NOMO-1 (cell line): ENCODE results near the gene NUP62CL.

Source experiments
- DNase-seq, 2 experiments: peaks; one replicate each; lab custom pipeline; 2025; ENCODE audit not compliant: unreplicated experiment in 2 of 2; lab: John Stamatoyannopoulos, UW

Gene NUP62CL

DNA sequence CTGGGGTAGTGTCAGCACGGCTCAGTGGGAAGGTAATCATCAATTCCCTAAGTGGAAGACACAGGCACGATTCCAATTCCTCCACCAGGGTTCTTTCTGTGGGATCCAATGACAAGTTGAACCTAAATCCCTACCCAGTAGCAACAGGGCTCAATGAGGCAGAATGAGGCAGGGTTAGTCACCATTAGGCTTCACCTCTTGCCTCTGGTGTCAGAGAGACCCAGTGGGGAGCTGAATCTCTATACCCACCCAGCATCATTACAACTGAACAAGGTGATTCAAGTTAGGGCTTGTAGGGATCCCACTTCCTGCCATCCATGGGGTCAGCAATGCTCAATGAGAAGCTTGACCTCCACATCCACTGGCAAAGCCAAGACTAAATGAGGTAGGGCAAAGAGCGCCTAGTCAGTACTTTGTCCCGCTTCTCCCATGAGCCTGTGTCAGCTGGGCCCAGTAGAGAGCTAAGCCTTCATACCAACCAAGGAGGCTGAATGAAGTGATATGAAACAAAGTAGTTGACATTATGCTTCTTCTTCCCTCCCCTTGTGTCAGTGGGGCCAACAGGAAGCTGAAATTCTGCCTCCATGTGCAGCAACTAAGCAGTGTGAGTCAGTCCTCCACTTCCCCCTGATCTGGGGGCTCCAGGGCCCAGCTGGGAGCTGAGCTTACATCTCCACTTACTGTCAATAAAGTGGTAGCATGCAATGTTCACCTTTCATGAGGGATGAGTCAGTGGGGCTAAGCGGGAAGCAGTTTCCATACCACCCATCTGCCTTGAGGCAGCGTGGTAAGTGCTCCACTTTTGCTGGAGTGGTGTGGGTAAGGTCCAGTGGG lies 51.2 kb downstream of the NUP62CL start:
- no peak for DNase-seq

DNA sequence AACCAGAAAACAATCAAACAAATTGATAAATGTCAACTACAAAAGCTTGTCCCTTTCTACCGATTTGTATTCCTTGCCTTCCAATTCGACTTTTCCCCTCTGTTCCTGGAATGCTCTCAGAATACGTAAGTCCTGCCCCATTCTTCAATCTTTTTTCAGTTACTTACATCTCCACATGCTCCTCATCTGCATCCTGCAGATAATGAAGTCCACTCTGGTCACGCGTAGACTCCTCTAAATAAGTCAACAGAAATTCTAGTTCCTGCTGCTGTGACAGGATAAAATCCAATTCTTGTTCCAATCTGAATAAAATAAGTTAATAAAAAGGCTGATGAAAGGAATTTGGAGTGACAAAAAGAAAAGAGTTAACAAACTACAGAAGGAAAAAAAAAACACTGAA lies 53.2 kb downstream of the NUP62CL start:
- no peak for DNase-seq

DNA sequence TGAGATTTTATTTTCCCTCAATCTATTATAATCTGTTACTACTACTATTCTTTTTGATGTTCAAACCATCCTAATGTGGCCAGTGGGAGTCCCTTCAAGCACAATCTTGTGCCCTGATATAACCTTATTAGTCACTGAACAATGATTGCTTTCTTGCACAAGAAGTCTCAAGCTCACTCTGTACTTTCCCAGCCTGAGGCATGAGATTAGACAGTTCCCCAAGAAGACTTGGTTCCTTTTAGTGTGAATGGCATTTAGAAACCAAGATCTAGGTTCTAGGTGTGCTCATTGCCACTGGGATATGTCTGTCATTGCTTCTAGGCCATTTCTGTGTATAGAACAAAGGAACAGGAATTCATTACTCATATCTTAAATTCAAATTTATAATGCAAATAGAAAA lies 59.6 kb downstream of the NUP62CL start:
- DNase-seq = no peak

DNA sequence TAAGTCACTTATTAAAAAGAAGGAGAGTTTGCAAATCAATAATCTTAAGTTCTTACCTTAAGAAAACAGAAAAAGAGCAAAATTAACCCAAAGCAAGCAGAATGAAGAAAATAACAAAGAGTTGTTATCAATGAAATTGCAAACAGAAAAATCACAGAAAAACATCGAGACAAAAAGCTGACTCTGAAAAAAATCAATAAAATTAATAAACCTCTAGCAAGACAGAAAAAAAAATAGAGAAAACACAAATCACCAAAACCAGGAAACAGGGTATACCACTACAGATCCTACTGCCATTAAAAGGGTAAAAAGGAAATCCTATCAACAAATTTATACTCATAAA lies 70.3 kb downstream of the NUP62CL start:
- DNase-seq = no peak

DNA sequence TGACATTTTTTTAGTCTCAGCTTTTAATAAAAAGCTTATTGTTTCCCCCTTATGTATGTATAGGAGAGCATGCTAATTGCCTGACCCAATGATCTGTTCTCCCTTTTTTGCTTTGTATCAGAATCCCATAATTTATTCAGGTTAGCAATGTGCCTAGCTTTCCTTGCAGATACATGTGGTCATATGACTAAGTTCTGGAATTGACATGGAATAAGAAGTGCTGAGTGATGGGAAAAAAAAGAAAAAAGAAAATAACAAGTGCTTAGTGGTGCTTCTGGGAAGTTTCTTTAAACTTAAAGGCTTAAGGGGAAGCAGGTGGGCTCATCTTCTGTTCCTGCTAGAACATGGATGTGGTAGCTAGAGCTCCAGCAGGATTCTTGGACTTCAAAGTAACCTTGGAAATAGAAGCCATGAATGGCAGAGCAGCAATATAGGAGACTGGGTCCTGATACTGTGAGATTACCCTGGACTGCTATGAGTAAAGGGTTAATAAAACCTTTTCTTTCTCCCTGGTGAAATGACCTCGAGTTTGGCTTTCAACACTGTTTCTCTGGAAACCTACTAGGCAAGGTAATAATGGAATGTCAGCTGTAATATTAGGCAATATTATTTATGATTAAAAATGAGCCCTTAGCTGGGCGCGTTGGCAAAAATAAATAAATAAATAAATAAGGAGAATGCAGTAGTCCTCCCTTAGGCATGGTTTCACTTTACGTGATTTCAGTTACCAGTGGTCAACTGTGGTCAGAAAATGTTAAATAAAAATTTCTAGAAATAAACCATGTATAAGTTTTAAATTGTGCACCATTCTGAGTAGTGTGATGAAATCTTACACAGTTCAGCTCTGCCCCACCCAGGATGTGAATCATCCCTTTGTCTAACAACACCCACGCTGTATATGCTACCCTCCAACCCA lies 70.9 kb downstream of the NUP62CL start:
- DNase-seq = no peak

DNA sequence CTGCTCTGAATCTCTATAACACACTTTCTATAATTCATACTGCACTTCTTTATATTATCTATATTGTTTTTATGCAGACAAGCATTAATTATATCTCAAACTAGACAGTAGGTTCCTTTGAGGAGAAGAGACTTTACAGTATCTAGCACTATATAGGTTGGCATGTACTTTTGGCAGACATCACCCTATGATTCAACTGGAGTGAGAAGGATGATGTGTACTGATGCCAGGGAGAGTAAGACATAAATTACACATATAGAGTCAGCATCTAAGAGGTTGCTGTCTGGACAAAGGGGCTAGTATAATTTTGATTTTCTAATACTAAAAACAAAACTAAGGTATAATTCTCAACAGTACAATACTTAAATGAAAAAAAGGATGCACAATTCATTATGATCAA lies 82.5 kb downstream of the NUP62CL start:
- no peak for DNase-seq

DNA sequence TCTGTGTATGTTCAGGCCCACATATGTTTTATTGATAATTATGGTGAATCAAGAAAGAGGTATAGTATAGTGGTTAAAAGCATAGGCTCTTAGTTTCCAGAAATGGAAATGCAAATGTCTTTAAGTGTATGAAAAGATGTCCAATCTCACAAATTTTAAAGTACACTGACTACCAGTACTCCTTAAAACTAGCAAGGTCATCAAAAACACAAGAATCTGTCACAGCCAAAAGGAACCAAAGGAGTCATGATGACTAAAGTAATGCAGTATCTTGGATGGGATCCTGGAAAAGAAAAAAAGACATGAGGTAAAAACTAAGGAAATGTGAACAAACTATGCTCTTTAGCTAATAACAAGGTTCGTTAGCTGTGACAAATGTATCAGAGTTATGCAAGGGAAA lies 87.0 kb downstream of the NUP62CL start:
- DNase-seq = no peak

DNA sequence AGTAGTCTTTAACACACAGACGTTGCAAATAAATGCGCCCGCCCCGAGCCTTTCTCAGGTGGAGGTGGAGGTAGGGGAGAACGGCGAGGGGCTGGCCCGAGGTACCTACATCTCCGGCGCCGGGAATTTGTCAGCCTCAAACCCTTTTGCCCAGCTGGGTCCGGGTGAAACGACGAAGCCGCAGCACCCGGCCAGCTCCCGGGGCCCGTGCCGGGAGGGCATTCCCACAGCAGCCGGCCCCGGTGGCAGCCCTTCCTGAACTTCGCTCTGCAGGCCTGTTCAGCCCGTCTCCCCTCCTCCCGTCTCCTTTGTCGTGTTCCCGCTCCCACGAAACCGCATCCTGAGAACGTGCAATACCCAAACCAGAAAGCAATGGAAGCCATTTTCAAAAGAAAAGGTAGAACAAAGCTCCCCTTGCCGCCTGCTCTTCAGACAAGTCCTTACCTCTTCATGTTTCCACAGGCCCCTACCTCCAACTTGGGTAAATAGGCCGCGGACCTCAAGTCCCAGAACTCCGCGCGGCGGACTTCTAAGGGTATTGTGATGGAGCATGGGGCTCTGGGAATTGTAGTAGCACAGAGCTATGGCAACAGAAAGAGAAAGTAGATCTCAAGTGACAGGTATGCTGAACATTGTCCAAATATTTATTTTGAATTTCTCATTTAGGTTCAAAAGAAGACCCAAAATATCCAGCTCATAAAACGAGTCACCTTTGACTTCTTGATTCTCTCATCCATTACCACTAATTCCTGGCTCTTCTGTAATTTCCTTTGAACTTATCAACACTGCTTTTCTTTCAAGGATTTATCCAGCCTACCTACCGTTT lies 87.7 kb downstream of the NUP62CL start, which contains the start of gene RBM41:
TSS of gene RBM41 (minus strand) at position 501 of the 826 bp plus-strand sequence. CDS start at position 452, 49 bp downstream.
- peak; percentile 35 to 58 for DNase-seq

DNA sequence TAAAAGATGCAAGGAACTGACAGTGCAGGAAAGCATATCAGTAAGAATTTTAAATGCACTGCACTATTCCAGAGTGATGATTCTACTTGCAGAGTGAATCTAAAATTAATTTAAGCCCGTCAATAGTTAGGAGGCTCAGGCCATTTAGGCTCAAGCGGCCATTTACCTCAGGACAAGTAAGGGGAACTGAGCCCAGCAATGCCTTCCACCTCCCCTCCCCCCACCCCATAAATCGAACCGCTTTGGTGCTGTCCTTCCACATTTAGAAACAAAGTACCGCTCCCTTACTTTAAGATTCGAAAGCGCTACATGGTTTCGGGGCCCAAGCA lies 88.3 kb downstream of the NUP62CL start:
- DNase-seq = no peak

DNA sequence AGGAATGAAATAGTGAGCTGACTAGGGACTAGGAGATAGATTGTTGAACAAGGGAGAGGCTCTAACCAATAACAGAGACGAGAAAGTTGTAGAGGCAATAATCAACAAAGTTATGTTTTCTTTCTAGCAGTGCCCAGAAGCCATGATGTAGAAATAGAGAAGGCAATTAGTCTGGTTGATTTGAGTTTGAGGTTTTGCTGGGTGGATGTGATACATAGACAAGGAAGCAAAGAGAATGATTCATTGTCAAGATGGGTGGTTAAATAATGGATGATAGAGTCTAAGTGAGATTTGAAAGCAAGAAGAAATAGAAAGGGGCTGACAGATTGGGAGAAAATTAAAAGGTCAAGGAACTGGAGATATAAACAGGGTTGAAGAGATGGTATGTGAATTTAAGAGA lies 98.8 kb downstream of the NUP62CL start:
- DNase-seq = peak in 1 of 2 experiments; percentile 5

DNA sequence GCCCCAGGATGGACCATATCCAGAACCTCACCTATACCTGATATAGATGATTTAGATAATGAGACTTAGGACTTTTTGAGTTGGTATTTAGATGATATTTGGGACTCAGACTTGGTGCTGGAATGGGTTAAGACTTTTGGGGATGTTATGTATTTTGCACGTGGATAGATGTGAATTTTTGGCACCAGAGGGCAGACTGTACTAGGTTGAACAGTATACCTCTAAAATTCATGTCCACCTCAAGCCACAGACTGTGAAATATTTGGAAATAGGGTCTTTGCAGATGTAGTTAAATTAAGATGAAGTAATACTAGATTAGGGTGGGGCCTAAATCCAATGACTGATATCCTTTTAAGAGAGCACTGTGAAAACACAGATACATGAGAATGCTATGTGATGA lies 103.3 kb downstream of the NUP62CL start:
- DNase-seq = no peak

DNA sequence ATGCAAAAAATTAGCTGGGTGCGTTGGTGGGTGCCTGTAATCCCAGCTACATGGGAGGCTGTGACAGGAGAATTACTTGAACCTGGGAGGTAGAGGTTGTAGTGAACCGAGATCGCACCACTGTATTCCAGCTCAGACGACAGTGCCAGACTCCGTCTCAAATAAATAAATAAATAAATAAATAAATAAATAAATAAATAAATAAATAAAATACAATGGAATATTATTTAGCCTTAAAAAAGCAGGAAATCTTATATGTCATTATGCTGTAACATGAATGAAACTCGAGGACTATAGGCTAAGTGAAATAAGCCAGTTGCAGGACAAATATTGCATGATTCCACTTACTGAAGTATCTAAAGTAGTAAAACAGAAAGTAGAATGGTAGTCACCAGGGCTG lies 130.1 kb downstream of the NUP62CL start:
- no peak for DNase-seq
